WI38 (cell line): ENCODE measurements around the gene MALAT1.

Experiments used
- H3K4me3 ChIP-seq: 2 replicates; pipeline ENCODE4 v1.5.1; 2011; ENCODE audit warnings: low read depth, mild to moderate bottlenecking, control low read depth, low read length
- CTCF ChIP-seq: IDR thresholded peaks from 2 replicates; pipeline ENCODE4 v1.5.1; 2012; ENCODE audit warnings: low read depth, mild to moderate bottlenecking, control low read depth, low read length

MALAT1 gene

DNA sequence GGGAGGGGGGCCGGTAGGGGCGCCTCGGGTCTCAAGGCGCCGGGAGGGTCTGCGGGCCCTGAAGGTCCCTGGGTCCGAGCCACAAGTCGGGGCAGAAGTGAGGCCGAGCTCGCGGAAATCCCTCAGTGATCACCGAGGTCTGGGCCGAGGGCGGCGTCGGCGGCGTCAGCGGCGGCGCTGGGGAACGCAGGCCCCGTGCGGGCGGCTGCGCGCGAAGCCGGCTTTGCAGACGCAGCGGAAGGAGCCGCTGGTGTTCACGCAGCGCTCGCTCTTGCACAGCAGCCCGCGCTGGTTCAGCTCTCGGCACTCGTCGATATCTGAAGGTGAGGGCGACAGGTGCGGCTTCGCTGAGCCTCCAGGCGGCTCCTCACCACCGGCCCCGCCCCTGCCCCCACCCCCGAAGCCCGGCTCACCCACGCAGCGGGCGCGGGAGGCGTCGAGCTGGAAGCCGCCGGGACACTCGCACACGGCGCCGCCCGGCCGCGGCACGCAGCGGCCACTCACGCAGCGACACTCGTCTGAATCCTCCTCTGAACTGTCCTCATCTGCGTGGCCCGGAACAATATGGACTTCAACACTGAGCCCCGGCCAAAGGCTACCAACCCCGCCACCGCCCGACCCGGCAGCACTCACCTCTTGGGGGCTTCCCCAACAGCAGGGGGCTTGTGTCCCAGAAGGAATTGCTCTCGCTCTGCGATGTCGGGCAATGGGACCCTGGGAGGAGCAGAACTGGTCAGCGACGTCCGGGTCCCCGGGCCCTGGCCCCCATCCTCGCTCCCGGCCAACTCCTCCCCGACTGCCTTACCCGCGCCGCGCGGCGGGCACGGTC is 40.3 kb downstream of the MALAT1 start:
- TF ChIP-seq CTCF = no peak
- no peak overlapping the region for H3K4me3 ChIP-seq

DNA sequence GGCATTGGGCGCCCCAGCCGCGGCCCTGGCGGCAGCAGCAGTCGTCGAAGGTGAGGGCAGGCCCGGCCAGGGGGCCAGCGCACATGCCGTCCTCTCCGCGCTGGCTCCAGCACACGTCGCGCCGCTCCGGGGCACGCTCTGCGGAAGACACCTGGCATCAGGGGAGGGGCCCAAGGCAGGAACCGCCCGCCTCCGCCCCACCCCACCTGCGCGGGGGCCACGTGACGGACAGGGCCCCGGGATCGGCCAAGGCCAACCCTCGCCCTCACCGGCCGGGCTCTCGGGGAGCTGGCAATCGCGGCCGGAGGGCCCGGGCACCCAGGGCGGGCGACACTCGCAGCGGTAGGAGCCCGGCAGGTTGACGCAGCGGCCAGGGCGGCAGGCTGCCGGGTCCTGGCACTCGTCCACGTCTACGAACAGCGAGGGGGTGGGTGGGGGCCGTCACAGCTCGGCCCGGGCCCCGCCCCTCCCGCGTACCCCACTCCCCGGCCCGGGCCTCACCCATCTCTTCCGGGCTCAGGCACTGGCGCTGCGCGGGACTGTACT is 41.0 kb downstream of the MALAT1 start:
- no peak for TF ChIP-seq CTCF
- peak overlapping the region; percentile 56 for H3K4me3 ChIP-seq

DNA sequence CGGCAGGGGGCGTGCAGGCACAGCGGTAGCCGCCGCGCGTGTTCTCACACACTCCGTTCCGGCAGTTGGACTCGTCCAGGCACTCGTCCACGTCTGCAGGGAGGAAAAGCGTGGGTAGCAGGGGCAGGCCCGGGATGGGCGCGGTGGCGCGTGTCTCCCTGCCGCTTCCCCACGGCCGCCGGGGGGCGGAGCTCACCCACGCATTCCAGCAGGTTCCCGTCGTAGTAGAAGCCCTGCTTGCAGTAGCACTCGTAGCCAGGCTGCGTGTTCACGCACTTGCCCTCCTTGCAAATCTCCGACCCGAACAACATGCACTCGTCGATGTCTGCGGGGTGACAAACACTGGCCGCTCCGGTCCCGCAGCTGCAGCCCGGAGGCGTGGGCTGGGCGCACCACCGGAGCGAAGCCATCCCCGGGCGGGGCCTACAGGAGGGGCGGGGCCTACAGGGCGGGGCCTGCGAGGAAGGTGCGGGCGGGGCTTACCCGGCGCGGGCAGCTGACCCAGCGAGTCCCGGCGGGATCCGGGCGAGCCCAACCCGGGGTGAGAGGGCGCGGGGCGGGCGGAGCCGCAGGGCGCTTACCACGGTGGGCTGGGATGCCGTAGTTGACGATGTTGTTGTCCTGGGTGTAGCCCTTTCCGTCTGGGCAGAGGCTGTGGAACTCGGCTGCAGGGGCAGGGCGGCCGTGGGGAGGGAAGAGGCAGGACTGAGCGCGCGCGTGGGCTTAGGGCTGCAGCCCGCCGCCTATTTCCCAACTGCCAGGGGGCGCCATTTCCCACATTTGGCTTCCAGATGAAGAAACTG is 41.6 kb downstream of the MALAT1 start:
- TF ChIP-seq CTCF = peak; percentile 79
- peak overlapping the region; percentile 56 for H3K4me3 ChIP-seq

DNA sequence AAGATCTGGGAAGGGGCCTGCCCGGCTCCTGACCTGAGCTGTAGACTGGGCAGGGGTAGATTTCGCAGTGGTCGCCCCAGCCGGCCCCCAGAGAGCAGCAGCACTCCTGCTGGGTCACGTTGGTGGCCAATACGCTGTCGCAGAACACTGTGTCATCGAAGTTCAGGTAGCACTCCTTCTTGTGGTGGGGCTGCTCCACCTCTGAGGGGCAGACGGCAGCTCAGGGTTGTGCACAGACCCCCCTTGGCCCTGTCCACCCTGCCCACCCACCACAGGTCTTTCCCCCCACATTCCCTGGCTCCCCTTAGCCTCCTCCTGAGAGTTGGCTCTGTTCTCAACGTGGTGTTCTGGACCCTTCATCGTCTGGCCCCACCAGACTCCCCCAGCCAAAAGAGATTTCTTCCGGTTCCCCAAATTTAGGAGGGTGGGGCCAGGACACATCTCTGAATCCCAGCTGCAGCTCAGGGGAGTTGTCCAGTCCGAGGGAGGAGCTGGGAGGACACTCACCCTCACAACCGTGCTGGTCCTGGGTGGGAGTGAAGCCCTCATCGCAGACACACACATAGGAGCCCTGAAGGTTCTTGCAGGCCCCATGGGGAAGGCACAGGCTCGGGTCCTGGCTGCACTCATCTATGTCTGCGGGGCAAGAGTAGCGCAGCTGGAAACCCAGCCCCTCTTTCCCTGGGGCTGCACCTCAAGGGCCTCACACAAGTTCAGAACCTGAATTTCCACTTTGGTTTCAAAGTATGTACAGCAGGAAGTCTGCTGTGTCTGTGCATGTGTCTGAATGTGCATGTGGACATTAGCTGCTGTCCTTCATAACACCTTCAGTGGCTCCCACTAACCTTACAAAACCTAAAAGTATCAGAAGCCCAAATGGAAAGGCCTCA is 42.5 kb downstream of the MALAT1 start:
- peak overlapping the region; percentile 56 for H3K4me3 ChIP-seq
- TF ChIP-seq CTCF = no peak

DNA sequence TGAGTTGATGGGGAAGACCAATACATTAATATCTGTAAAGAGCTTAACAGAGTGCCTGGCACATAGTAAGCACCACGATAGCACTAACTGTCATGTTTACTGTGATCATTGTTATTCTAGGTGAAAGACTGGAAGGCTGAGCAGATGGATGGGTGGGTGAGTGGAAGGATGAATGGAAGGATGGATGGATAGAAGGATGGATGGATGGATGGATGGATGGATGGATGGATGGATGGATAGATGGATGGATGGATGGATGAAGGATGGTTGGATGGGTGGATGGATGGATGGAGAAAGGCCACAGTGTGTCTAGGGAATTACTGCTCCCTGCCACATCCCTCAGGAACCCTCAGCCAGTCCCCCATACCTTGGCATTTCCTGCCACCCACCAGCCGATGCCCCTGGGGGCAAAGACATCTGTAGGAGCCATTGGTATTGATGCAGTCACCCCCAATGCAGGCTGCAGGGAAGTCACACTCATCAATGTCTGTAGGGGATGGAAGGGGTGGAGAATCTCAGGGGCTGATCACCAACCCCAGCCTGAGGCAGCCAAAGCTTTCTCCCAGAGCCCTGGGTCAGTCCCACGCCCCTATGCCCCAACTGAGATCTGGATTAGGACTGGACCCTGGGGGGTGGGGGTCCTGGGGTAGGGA is 44.0 kb downstream of the MALAT1 start:
- TF ChIP-seq CTCF = no peak
- H3K4me3 ChIP-seq = no peak overlapping the region

DNA sequence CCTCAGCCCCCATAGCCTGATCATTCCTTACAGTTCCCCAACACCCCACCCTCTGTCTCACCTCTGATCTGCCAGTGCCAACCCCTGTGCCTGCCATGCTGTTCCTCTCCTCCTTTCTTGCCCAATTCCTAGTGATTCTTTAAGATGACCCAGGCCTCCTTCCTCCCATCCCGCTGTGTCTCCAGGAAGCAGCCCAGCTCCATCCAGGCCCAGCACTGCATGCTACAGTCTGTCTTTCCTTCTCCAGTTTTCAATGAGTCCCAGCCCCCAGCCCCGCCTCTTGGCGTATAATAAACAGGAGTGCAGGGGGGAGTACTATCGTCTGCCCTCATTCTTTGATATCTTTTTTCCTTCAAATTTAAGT is 47.0 kb downstream of the MALAT1 start:
- TF ChIP-seq CTCF = no peak
- H3K4me3 ChIP-seq = no peak overlapping the region
